Measurements from ENCODE around the gene LGR5.

The LGR5 gene

DNA sequence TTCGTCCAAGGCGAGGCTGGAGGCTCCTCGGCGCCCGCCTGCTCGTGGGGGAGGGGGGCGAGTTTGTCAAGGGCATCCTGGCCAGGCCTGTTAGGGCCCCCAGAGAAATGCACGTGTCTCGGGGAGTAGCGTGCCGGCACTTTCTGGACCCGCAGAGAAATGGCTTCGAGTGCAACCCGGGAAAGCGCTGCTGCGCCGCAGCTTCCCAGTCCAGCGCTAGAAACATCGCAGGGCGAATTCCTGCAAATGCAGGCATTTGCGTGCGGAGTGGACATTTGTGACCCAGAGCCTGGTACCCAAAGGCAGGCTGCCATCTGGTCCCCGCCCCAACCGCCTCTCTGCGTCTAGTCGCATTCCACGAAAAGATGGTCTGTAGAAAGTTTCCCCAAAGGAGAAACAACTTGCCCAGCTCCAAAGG lies 756 bp downstream of the LGR5 start:
- peak; percentile 13 for DNase-seq

DNA sequence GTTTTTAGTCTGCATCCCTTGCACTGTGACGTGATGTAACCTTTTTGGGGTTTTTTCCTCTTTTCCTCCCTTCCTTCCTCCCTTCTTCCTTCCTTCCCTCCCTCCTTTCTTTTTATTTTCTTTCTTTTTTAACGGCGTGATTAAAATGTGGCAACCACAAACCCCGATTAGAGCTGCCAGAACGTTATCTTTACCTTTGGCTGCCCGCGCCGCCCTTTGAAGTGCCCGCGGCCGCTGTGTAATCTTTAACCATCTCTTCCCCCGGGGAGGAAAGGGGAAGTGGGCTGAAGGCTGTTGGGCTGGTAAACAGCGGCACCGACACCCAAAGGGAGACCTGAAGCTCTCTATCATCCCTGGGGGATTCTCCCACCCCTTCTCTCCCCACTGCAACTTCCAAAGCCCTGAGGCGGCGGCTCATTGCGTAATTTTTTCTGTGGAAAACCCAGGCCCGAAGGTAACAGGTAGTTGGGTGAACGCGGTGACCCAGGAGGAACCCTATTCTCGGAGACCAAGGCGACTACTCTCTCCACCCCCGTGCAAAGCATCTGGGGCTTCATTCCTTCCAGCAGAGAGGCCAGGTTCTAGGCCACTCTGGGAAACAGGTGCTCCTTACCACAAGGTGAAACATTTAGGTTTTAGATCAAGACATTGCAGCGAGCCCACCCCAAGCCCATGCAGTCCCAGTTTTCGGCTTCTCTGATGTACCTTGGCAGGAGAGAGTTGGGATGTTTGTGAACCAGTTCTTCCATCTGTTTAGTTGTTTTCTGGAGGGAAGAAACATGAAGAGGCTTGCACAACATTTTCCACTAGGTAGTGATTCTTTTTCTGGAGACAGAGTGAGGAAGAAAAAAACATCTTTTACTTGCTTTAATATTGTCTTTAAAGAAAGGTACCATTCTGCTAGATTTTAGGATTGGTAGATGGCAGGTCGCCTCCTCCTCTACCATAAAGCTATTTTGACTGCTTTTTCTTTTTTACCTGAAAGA lies 1.5 kb downstream of the LGR5 start:
- DNase-seq, result no peak

DNA sequence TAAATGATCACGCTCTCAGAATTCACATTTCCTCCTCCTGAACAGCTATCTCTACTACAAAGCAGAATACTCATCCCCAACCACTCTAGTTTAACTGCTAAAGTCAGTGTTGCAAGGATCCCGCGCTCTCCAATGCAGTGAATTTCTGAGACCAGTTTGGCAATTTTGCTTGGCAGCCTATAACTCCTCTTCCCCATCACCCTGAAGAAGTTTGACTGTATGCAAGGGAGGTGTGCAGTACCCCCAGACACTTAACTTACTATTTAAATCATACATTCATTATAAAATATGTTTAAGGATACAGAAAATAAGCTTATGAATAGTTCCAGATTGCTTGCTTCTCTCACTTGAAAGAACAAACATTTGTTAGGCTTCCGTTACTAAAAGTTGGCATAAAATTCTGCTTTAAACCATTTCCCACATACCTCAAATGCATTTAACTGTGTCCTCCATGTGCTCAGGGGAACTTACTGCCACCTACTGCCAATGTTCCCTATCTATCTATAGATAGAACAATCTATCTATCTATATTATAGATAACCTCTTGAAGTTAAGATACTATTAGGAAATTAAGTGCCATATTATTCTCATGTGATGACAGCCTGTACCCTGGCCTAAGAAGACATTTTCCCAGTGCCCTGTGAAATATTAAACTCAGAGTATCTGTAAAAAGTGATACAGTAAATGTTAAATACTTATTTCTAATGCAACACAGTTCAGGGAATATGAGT lies 2.4 kb downstream of the LGR5 start:
- DNase-seq, result no peak

DNA sequence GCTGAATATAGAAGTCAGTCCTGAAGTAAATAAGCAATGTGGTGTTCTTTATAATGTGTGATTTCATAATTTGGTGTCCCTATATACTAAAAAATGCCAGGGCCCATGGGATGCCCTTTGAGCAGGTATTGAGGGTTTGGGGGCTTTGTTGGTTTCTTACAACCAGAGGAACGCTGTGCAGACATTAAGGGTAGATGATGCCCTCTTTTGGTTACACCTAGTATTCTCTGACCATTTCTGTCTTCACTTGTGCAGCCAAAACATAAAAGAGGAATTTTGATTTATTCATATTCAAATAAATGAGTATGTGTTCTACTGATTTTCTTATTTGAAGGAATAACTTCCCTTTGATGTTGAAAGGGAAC lies 3.0 kb downstream of the LGR5 start:
- DNase-seq, result no peak

DNA sequence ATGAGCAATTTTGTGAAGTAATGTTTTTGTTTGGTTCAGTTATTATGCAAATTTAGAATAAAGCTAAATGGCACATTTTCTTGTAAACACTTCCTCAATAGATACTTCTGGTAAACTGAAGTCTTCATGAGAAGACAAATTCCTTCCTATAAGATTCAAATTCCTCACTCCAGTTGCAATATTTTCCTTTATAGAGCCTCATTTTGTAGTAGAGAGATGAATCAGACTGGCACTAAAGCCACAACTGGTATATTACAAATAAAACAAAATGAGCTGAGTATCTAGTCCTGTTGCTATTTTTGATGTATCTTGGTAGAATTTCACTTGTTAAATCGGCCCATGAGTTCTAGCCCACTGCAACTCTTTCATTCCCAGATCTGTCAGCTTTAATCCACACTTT lies 5.5 kb downstream of the LGR5 start:
- peak; percentile 59 for DNase-seq

DNA sequence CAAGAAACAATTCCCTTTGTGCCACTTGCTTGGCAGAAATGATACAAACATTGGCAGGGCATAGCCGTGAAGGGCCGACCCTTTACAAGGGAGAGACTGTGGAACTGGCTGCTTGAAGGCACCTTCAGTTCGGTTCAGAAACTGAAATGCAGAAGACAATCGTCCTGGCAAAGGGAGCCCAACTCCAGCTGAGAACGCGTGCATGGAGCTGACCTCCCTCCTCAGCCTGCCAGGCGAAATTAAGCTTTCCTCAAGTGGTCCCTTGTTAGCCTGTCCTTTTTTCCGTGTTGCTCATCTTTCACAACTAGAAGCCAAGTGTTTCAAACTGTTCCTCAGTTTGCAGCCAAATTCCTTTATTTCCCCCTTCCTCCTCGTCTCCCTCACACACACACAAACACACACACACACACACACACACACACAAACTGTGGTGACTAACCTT lies 8.1 kb downstream of the LGR5 start:
- no peak for DNase-seq

DNA sequence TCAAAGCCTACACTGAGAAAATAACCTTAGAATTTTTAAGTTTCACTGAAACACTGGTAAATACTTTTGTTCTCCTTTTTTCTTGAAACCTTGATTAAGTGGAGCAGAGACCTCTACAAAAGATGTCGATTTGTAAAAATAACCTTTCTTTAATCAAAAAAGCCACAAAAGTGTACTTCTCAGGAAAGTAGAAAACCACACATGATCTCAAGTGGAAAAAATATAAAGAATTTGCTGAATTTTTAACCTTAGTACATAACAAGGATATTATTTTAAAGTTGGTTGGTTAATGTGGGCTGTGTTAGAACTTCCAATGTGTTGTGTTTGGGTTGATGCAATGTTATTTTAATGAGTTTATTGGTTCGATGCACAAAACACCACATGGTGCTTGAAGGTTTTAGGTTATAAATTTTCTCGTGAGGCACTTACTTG lies 8.6 kb downstream of the LGR5 start:
- peak; percentile 79 for DNase-seq

DNA sequence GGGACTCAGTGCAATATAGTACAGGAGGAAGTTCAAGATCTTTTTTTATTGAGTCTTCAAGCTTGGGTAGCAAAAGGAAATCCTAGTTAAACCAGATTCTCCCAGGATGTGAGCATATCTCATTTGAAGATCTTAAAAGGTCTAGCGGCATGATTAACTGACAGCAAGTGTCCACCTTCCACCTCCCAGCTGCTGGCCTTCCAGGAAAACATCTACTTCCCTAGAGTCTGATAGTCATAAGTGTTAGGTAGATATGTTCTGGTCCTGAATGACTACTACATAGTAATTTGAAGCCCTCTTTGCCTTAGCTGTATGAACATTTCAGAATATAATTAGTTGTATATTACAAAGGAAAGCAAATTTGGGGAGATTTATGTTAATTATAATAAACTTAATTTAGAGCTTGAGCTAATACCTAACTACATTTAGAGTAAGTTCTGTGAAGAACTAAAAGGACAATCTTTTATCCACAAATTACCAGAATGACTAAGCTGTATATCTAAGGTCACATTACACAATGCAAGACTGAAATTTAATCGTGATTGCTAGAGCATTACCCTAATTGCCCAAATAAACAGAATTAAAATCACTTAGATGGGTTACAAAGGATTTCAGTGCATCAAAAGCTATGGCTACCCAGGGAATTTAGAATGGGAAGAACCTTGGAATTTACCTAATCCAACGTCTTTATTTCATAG lies 9.9 kb downstream of the LGR5 start:
- DNase-seq, result no peak

DNA sequence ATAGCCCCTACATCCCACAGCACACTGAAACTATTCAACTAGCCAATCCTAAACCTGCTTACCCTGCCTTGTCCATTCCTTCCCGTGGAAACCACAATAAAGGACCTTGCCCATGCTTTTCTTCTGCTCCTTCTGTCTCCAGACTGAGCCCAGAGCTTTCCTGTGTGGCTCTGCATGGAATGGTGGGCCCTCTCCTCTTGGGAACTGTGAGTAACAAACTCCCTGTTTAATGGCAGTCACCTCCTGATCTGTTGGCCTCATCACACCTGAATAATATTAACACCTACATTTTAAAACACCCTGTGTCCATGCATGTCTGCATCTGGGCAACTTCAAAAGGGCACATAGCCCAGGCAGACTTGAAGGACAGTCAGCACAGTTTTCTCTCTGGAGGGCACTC lies 12.4 kb downstream of the LGR5 start:
- DNase-seq, result no peak

DNA sequence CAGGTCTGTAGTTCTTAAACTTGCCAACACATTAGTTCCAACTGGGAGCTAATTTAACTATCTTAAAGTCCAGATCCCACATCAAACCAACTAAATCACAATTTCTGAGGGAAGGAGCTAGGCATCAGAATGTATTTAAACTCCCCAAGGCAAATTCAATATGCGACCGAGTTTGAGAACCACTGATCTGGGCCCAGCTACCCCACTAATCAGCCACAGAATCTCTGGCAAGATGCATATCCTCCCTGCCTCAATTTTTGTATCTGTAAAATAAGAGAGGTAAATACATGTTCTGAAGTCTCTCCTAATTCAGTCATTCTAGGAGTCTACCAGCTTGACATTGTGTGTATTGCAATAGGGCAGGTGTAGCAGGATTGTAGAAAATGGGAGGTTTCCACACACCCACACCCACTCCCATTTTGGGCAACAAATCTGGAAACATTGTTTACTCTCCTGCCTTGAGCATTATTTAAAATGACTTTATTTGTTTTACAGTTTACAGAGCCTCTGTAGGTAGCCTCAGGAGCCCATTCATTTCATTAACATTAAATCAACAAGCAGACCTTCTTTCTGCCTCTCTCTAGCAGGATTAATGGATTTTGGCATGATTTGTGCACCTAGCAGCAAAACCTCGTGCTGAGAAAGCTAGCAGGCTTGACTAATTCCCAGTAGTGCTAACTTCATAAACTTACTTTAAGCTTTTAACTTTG lies 15.6 kb downstream of the LGR5 start:
- DNase-seq, result no peak

DNA sequence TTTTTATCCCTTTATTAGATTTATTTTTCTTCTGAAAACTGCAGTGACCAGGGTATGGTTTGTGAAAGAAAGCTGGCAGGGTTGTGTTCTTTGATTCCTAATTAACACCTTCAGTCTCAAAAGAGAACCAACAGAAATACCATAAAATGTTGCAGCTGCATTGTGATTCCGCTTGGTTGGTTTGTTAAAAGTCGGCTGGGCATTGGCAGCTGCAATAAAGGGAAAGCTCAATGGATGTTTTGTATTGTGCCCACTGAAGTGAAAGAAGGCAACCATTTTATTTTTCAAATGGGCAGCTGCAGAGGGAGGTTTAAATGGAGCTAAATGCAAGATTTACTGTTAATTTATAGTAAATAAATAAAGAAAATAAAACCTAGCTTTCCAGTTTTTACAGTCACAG lies 16.7 kb downstream of the LGR5 start:
- DNase-seq, result no peak

DNA sequence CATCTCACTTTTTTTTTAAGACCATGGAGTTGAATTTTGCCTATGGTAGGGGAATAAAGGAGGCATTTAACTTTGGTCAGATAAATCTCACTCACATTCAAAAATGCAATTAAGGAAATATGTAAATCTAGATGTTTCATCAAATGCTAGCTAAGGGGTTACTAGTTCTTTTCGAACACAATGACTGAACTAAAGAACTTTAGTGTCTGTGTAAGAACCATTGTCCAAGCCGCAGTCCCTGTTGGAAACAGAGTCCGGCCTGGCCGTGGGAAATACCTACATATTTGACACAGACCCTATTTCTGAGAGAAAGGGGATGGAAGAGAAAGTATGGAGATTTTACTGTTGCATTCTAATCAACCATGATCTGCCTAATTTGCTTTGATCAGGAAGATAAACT lies 17.4 kb downstream of the LGR5 start:
- no peak for DNase-seq

DNA sequence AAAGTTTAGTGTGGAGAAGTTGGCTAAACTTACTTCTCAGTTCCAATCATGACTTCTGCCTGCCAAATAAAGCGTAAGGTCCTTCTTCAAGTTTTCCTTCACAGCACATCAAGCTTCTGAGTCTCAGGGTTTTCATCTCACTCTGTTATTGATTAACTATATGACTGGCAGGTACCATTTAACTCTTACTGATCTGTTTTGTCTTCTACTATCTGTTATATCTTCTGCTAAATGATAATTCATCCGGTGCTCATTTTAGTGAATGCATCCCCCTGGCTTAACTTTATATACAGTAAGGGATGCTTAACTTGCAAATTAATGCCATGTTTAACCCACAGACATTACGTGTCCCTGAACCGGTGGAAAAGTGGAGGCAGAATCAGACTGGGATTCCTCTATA lies 20.7 kb downstream of the LGR5 start:
- DNase-seq, result no peak

DNA sequence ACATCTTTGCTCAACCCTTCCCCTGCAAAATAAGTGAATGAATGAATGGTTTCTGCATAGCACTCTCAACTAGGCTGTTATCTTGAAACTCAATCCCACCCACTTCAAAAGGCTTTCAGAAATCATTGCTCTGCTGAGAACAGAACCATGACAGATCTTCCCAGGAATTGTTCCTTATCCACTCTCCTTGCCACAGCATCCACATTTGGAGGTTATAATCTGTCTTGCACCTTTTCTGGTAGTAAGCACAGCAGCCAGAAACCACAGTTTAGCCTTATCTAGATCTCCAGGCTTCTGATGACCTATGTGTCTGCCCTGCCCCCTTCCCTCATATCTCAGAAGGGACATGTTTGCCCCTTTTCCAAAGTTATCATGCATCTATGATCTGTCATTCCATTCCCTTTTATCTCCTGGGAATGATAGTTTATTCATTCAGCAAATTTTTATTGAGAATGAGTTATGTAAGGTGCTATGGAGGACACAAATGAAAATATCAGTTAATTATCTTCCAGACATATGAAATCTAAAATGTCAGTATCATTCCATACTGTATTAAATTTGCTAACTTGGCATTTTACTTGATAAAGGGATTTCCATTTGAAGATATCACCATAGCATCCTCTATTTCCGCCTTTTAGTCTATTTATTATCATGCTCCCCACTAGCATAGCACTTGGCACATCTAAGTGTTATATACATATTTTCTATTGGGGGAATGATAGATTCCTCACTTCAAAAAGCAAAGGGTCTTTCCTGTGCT lies 21.4 kb downstream of the LGR5 start:
- no peak for DNase-seq

DNA sequence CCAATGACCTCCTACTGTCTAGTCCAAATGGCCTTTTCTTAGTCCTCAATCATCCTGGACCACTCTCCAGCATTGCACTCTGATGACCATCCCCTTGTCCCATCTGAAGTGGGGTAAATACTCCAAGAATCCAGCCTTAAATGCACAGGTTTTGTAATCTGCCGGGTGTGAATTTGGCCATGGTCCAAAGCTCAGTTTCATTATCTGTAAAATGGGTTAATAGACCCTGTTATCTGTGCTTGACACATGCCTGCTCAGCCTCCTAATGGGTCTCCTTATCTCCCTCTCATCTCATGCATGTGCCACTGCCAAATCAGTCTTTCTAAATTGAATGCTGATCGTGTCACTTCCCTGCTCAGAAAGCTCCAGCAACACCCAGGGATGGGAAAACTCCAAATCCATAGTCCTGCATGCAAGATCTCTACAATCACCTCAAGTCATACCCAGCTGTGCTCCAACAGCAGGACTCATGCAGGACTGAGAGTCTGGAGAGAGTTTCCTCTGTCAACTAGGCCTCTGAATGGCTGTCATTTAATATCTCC lies 22.3 kb downstream of the LGR5 start:
- no peak for DNase-seq

DNA sequence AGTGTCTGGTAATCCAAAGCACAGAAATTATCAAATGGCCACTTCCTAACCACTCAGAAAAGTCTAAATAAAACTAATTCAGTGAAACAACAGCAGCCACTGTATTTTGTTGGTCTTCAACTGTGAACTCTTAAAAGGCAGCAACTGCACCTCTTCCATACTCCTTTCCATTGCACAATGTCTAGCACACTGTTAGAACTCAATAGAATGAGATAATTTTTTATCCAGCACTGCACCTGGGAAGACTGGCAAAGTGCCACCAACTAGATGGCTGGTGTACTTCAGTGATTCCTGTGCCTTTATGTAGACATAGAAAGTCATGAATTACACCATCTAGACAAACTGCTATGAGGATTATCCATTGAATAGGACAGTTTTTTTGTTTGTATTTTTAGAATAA lies 26.2 kb downstream of the LGR5 start:
- DNase-seq, result no peak

DNA sequence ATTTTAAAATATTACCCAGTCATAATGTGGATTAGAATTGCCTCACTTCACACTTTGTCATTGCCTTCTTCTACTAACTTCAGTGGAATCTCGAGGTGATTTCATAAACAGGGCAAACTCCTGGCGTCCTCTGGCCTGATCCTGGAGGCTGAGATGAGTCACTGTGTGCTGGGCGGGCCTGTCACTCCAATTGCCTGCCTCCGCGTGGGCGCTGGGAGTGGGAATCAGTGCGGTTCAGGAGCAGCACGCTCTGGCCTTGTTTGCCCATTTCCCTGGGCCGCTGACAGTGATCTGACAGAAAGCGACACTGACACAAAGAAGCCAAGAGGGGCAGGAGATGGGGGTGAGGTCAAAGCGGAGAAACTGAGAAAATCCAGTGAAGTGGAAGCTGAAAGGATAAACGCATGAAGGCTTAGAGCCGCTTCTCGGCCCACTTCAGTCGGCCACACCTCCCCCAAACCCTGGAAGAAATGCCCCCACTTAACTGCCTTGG lies 29.7 kb downstream of the LGR5 start:
- DNase-seq, result peak; percentile 22

DNA sequence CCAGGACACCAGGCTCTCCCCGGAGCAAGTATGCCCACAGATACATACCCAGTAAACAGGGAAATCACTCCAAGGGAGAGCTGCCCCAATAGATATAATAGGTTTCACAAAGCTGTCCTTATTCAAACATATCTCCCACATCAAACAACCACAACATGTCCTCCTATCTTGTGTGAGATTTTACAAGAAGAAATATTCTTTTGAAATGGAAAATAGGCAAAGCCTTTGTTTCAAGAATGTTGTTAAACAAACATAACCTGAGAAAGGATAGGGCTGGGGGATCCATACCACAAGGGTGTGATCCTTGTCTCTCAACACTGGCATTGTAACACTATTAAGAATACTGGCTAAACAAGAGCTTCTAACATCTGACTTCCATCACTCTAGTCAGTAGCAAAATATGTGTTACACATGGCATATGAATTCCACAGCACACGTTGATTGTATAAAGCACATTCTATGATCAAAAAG lies 32.9 kb downstream of the LGR5 start:
- DNase-seq, result peak; percentile 69

DNA sequence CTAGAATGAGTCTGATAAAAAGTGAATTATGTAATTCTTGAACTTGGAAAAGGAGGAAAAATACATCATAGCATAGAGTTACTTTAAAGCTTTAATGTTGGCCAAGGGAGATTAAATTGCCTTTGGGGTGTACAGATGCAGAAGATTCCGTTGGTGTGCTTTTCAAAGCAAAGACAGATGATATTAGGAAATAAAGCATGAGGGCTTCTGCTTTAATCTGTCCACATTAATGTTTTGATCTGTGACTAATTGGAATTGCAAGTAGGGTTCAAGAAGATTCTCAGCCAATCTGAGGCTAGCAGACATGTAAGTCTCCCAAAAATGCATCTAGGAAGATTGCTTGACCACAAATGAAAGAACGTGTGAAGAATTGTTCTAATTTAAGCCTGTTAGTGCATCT lies 35.2 kb downstream of the LGR5 start:
- peak; percentile 34 for DNase-seq

DNA sequence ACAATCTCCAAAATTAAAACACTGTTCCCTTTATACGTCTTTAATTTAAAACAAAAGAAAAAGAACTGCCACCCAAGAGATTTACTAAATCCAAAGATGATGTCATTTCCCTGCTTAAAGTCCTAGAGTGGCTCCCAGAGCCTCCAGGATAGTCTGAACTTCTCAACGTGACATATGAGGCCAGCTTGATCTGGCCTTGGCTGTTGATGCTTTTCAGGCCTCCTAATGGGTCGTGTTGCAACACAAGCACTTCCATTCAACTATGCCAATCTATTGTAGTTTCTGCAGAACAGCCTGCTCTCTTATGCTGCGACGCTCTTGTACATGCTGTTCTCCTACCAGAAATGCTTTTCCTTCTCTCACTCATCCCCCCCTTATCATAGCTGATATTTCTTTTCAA lies 35.7 kb downstream of the LGR5 start:
- DNase-seq, result peak; percentile 67

DNA sequence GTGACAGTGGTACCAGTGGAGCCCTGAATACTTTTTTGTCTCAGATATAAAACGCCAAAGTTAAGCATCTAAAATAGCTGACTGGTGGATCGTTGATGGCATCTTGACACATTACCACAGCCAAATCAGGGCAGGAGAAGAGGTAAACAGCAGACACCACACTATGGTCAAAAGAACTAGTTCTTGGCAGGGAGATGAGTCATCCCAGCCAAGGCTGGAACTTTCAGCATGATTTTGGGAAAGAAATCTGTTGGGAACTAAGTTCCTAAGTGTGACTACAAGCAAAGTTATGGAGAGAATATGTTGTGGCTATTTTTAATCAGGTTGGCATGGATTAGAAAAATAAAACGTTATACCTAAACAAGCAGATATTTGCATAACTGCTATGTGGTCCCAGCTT lies 36.9 kb downstream of the LGR5 start:
- DNase-seq, result peak; percentile 98

Data from fibroblast of skin of scalp (primary cell).